Breast epithelium (tissue), 4 donors: ENCODE measurements around the gene ARHGEF2. TPM values are rescaled to one million over a fixed set of nuclear protein-coding genes. Genes with fewer than 3 reads are reported as not detected.
A peak's percentile ranks its signal among the peaks of the same experiment; 100 is the strongest.

ENCODE experiments used
- DNase-seq, 2 donors: peaks; one replicate each; pipeline ENCODE4 v3.0.0-alpha.2; 2019; ENCODE audit warnings: low spot score in 2 of 2
- H3K27ac ChIP-seq, 2 donors: fragments of 200-600 bp; sonication (generic) in 1 of 2; one replicate each; pipeline ENCODE4 v1.5.1; 2016 to 2019; ENCODE audit warnings: mild to moderate bottlenecking in 1 of 2
- H3K27me3 ChIP-seq, 2 donors: fragments of 200-600 bp; sonication (generic) in 1 of 2; one replicate each; pipeline versions ENCODE4 v1.5.1 to v1.6.0; 2017 to 2019; ENCODE audit warnings: control low read depth in 1 of 2, mild to moderate bottlenecking in 1 of 2
- H3K36me3 ChIP-seq: fragments of 200-600 bp; one replicate; pipeline ENCODE4 v1.5.1; 2019
- H3K4me1 ChIP-seq, 2 donors: fragments of 200-600 bp; sonication (generic); one replicate each; pipeline ENCODE4 v1.5.1; 2016 to 2019; ENCODE audit warnings: control low read depth in 1 of 2
- H3K4me3 ChIP-seq, 3 donors: fragments of 200-600 bp; sonication (generic); 1 replicate in 2 of 3; 2 replicates in 1 of 3; pipeline ENCODE4 v1.5.1; 2016 to 2019; ENCODE audit warnings: mild to moderate bottlenecking in 3 of 3, moderate library complexity in 2 of 3
- H3K9me3 ChIP-seq, 2 donors: fragments of 200-600 bp; sonication (generic) in 1 of 2; one replicate each; pipeline ENCODE4 v1.5.1; 2016 to 2019; ENCODE audit warnings: control low read depth in 1 of 2
- CTCF ChIP-seq, 3 donors: fragments of 450-650 bp; IDR thresholded peaks; one replicate each; pipeline ENCODE4 v1.5.1; 2016 to 2017; ENCODE audit warnings: antibody characterized with exemption in 3 of 3, mild to moderate bottlenecking in 3 of 3, moderate library complexity in 3 of 3
- POLR2A ChIP-seq: fragments of 450-650 bp; IDR thresholded peaks from one replicate; pipeline ENCODE4 v1.6.1; 2016; ENCODE audit warnings: antibody characterized with exemption, mild to moderate bottlenecking, moderate library complexity
- POLR2AphosphoS5 ChIP-seq, 3 donors: sonication (generic); formaldehyde crosslinking; IDR thresholded peaks; one replicate each; pipeline ENCODE4 v1.6.1; 2017; ENCODE audit warnings: antibody characterized with exemption in 3 of 3
- intact Hi-C: fragments of 100-400 bp; cut with DNase I; formaldehyde crosslinking; loops from one replicate; pipeline ENCODE4 v1.15.1; 2023; ENCODE audit warnings: low total_unique reads
- total RNA-seq, 3 donors: library from RNA; depleted of rRNA; stranded (reverse); fragments of >200 nt; gene quantifications; one replicate each; pipeline ENCODE4 v1.1.0, GENCODE V29; 2016

ARHGEF2 gene
- 10 to 100 TPM; 81.8 to 93.7 (median 90.4) TPM for total RNA-seq

GRCh38 chr1:155978325-155978972 lies at the start of gene ARHGEF2:
Gene ARHGEF2, minus strand, starts transcription at chr1:155978547. Its CDS starts 120 bp downstream, at chr1:155978427.
- Histone ChIP-seq H3K27ac (peak within 1 kb of the TSS; percentile 96 to 99), H3K36me3 (no peaks in the 10 kb centered on the region), H3K4me3 (peak within 1 kb of the TSS; percentile 87 to 98 (median 95)), H3K9me3 (no peaks in the 10 kb centered on the region), H3K4me1 (peaks cover 20 to 36% of the 10 kb centered on the region in 2 donors), H3K27me3 (no peaks in the 10 kb centered on the region)
- intact Hi-C loops: no loop called here
- no peak for TF ChIP-seq CTCF (IDR thresholded peaks at IDR 0.05)
- peak in 2 of 3 donors; percentile 9 to 29 for TF ChIP-seq POLR2AphosphoS5 (IDR thresholded peaks at IDR 0.05)
- TF ChIP-seq POLR2A: peak; percentile 48
- peak; percentile 66 to 68 for DNase-seq

- Histone ChIP-seq H3K27ac (no peak overlapping the region), H3K27me3 (no peaks in the 10 kb centered on the region), H3K4me1 (no peaks in the 10 kb centered on the region), H3K36me3 (no peaks in the 10 kb centered on the region), H3K9me3 (no peaks in the 10 kb centered on the region), H3K4me3 (no peak overlapping the region)
- intact Hi-C loops: no loop called here
- DNase-seq: no peak
- TF ChIP-seq POLR2AphosphoS5 (IDR thresholded peaks at IDR 0.05): no peak
- no peak for TF ChIP-seq CTCF (IDR thresholded peaks at IDR 0.05)
- no peak for TF ChIP-seq POLR2A
Measured at GRCh38 chr1:156026588-156026987, 48.2 kb upstream of the ARHGEF2 start.

GRCh38 chr1:156025876-156026275 lies 47.5 kb upstream of the ARHGEF2 start:
- no peak overlapping the region for H3K4me3 ChIP-seq
- no peaks in the 10 kb centered on the region for H3K4me1 ChIP-seq
- H3K27ac ChIP-seq: no peak overlapping the region
- no peaks in the 10 kb centered on the region for H3K27me3 ChIP-seq
- DNase-seq: no peak
- no peaks in the 10 kb centered on the region for H3K9me3 ChIP-seq
- no peaks in the 10 kb centered on the region for H3K36me3 ChIP-seq
- intact Hi-C loops: no loop called here
- TF ChIP-seq POLR2A (no peak), CTCF (IDR thresholded peaks at IDR 0.05) (peak in 2 of 3 donors; percentile 14 to 24)

GRCh38 chr1:156024801-156025200 lies 46.5 kb upstream of the ARHGEF2 start:
- no peaks in the 10 kb centered on the region for H3K27me3 ChIP-seq
- intact Hi-C loops: no loop called here
- no peak overlapping the region for H3K27ac ChIP-seq
- TF ChIP-seq CTCF (IDR thresholded peaks at IDR 0.05) (no peak), POLR2A (no peak), POLR2AphosphoS5 (IDR thresholded peaks at IDR 0.05) (no peak)
- H3K9me3 ChIP-seq: no peaks in the 10 kb centered on the region
- no peak for DNase-seq
- no peaks in the 10 kb centered on the region for H3K4me1 ChIP-seq
- H3K4me3 ChIP-seq: no peak overlapping the region
- H3K36me3 ChIP-seq: no peaks in the 10 kb centered on the region

- DNase-seq: no peak
- Histone ChIP-seq H3K4me3 (no peak overlapping the region), H3K36me3 (no peaks in the 10 kb centered on the region), H3K4me1 (no peaks in the 10 kb centered on the region), H3K27me3 (no peaks in the 10 kb centered on the region), H3K27ac (no peak overlapping the region), H3K9me3 (no peaks in the 10 kb centered on the region)
- intact Hi-C loops: no loop called here
- TF ChIP-seq CTCF (IDR thresholded peaks at IDR 0.05) (no peak), POLR2A (no peak), POLR2AphosphoS5 (IDR thresholded peaks at IDR 0.05) (no peak)
Measured at GRCh38 chr1:156021954-156022353, 43.6 kb upstream of the ARHGEF2 start.
